ENCODE data around the gene CIDEA.

Gene CIDEA

GRCh38 chr18:12274793-12275192 lies 20.6 kb downstream of the CIDEA start:
- DNase-seq (ENCODE audit: low spot score) = no peak

- DNase-seq (ENCODE audit: low spot score) = no peak
Observed at GRCh38 chr18:12276736-12277554, 22.8 kb downstream of the CIDEA start.

GRCh38 chr18:12278215-12278671 lies 24.1 kb downstream of the CIDEA start:
- DNase-seq (ENCODE audit: low spot score) = no peak

GRCh38 chr18:12278741-12279682 lies 24.9 kb downstream of the CIDEA start:
- DNase-seq (ENCODE audit: low spot score) = no peak

- no peak for DNase-seq (ENCODE audit: low spot score)
Observed at GRCh38 chr18:12279781-12280531, 25.8 kb downstream of the CIDEA start.

- DNase-seq (ENCODE audit: low spot score) = no peak
Observed at GRCh38 chr18:12281861-12282260, 27.7 kb downstream of the CIDEA start.

GRCh38 chr18:12282442-12283039 lies 28.4 kb downstream of the CIDEA start:
- DNase-seq (ENCODE audit: low spot score) = no peak

GRCh38 chr18:12283256-12283655 lies 29.1 kb downstream of the CIDEA start:
- no peak for DNase-seq (ENCODE audit: low spot score)

GRCh38 chr18:12283666-12284065 lies 29.5 kb downstream of the CIDEA start:
- DNase-seq (ENCODE audit: low spot score) = no peak

GRCh38 chr18:12287131-12287681 lies 33.0 kb downstream of the CIDEA start:
- DNase-seq (ENCODE audit: low spot score) = no peak

- DNase-seq (ENCODE audit: low spot score) = no peak
Observed at GRCh38 chr18:12287684-12288402, 33.7 kb downstream of the CIDEA start.

- DNase-seq (ENCODE audit: low spot score) = no peak
Observed at GRCh38 chr18:12288403-12288755, 34.2 kb downstream of the CIDEA start.

GRCh38 chr18:12290086-12290485 lies 35.9 kb downstream of the CIDEA start:
- DNase-seq (ENCODE audit: low spot score) = no peak

GRCh38 chr18:12291161-12291560 lies 37.0 kb downstream of the CIDEA start:
- DNase-seq (ENCODE audit: low spot score) = no peak

GRCh38 chr18:12291690-12292089 lies 37.5 kb downstream of the CIDEA start:
- DNase-seq (ENCODE audit: low spot score) = no peak

GRCh38 chr18:12293831-12294230 lies 39.7 kb downstream of the CIDEA start:
- no peak for DNase-seq (ENCODE audit: low spot score)

- no peak for DNase-seq (ENCODE audit: low spot score)
Observed at GRCh38 chr18:12295389-12296086, 41.4 kb downstream of the CIDEA start.

GRCh38 chr18:12296087-12296403 lies 41.9 kb downstream of the CIDEA start:
- no peak for DNase-seq (ENCODE audit: low spot score)

- DNase-seq (ENCODE audit: low spot score) = no peak
Observed at GRCh38 chr18:12296457-12296856, 42.3 kb downstream of the CIDEA start.

GRCh38 chr18:12299862-12300261 lies 45.7 kb downstream of the CIDEA start:
- no peak for DNase-seq (ENCODE audit: low spot score)

Data from activated CD4-positive, alpha-beta T cell treated with anti-CD3 and anti-CD28 coated beads, Interleukin-2, Interleukin-4, amounts not matched to agents 100 ng/mL and 50 ng/mL, durations not matched to agents 16 hours and 8 hours (primary cell).